Neuronal stem cell (in vitro differentiated cells): ENCODE data around the gene CELF4.

Experiments used
- DNase-seq: peaks from one replicate; pipeline ENCODE4 v3.0.0-alpha.2; 2013; ENCODE audit warnings: low spot score
- H2AFZ ChIP-seq: one replicate; pipeline ENCODE4 v1.6.1; 2013; ENCODE audit warnings: mild to moderate bottlenecking, low read length, inconsistent platforms
- H2AK5ac ChIP-seq: 2 replicates; pipeline ENCODE4 v1.6.1; 2013; ENCODE audit warnings: low read depth, mild to moderate bottlenecking, inconsistent platforms, low read length, moderate library complexity, mixed read lengths
- H2BK120ac ChIP-seq: 2 replicates; pipeline ENCODE4 v1.6.1; 2013; ENCODE audit warnings: low read depth, mild to moderate bottlenecking, inconsistent platforms, low read length, moderate library complexity, mixed read lengths
- H2BK12ac ChIP-seq: one replicate; pipeline ENCODE4 v1.6.1; 2013; ENCODE audit warnings: low read length, inconsistent platforms
- H2BK15ac ChIP-seq: 2 replicates; pipeline ENCODE4 v1.6.1; 2013; ENCODE audit warnings: mild to moderate bottlenecking, low read length, inconsistent platforms, mixed read lengths
- H2BK5ac ChIP-seq: one replicate; pipeline ENCODE4 v1.6.1; 2013; ENCODE audit warnings: inconsistent platforms, mild to moderate bottlenecking, low read length, moderate library complexity
- H3K14ac ChIP-seq: one replicate; pipeline ENCODE4 v1.6.1; 2013; ENCODE audit warnings: low read length, inconsistent platforms
- H3K18ac ChIP-seq: 2 replicates; pipeline ENCODE4 v1.6.1; 2013; ENCODE audit warnings: low read length, inconsistent platforms
- H3K23ac ChIP-seq: 2 replicates; pipeline ENCODE4 v1.6.1; 2013; ENCODE audit warnings: low read depth, mild to moderate bottlenecking, mixed read lengths, low read length, inconsistent platforms; ENCODE audit not compliant: poor library complexity
- H3K27ac ChIP-seq: replicated peaks from 3 replicates; pipeline ENCODE4 v1.5.1; 2013; ENCODE audit warnings: low read length, inconsistent platforms
- H3K27me3 ChIP-seq, 3 experiments: 2 replicates each; pipeline ENCODE4 v1.6.1; 2013; ENCODE audit warnings: low read length in 3 of 3, mild to moderate bottlenecking in 2 of 3, inconsistent platforms in 1 of 3, low read depth in 1 of 3, mixed read lengths in 1 of 3, moderate library complexity in 1 of 3; ENCODE audit not compliant: control insufficient read depth in 3 of 3, insufficient read depth in 3 of 3
- H3K36me3 ChIP-seq, 2 donors: replicated peaks in 1 of 2; 2 replicates each; pipeline ENCODE4 v1.6.1; 2013; ENCODE audit warnings: low read length in 2 of 2; ENCODE audit not compliant: control insufficient read depth in 2 of 2, insufficient read depth in 2 of 2
- H3K4ac ChIP-seq: 2 replicates; pipeline ENCODE4 v1.6.1; 2013; ENCODE audit warnings: inconsistent platforms, mild to moderate bottlenecking, low read length, moderate library complexity
- H3K4me1 ChIP-seq, 2 donors: 1 replicate in 1 of 2; 2 replicates in 1 of 2; pipeline ENCODE4 v1.6.1; 2013; ENCODE audit warnings: low read length in 2 of 2, low read depth in 1 of 2; ENCODE audit not compliant: control insufficient read depth in 2 of 2, insufficient read depth in 1 of 2
- H3K4me2 ChIP-seq: one replicate; pipeline ENCODE4 v1.6.1; 2013; ENCODE audit warnings: mild to moderate bottlenecking, low read length, inconsistent platforms; ENCODE audit not compliant: insufficient read depth, poor library complexity, severe bottlenecking
- H3K4me3 ChIP-seq, 2 donors: 2 replicates each; pipeline ENCODE4 v1.5.1; 2013; ENCODE audit warnings: low read length in 2 of 2, mild to moderate bottlenecking in 2 of 2, inconsistent platforms in 1 of 2, moderate library complexity in 1 of 2
- H3K79me1 ChIP-seq: one replicate; pipeline ENCODE4 v1.6.1; 2013; ENCODE audit warnings: low read depth, mild to moderate bottlenecking, inconsistent platforms, low read length, moderate library complexity
- H3K9ac ChIP-seq: one replicate; pipeline ENCODE4 v1.6.1; 2013; ENCODE audit warnings: mild to moderate bottlenecking, low read depth, low read length, inconsistent platforms; ENCODE audit not compliant: poor library complexity
- H3K9me3 ChIP-seq, 2 donors: replicated peaks in 1 of 2; 2 replicates each; pipeline versions ENCODE3 to v1.6.1; 2013; ENCODE audit warnings: low read length in 2 of 2, mild to moderate bottlenecking in 2 of 2, inconsistent platforms in 1 of 2, low read depth in 1 of 2, mixed read lengths in 1 of 2, moderate library complexity in 1 of 2; ENCODE audit not compliant: control insufficient read depth in 2 of 2, insufficient read depth in 1 of 2
- H4K8ac ChIP-seq: one replicate; pipeline ENCODE4 v1.6.1; 2013; ENCODE audit warnings: low read depth, mild to moderate bottlenecking, inconsistent platforms, low read length, moderate library complexity
- H4K91ac ChIP-seq: one replicate; pipeline ENCODE4 v1.6.1; 2013; ENCODE audit warnings: low read length, low read depth, mild to moderate bottlenecking, inconsistent platforms; ENCODE audit not compliant: poor library complexity
- WGBS, 2 donors: extraction: QIAGEN DNeasy Blood & Tissue Kit; methylation state at CpG; one replicate each; pipeline ENCODE4 v1.1.7; 2013; ENCODE audit warnings: missing lambda C conversion rate in 2 of 2, mixed read lengths in 1 of 2; ENCODE audit not compliant: insufficient read length in 2 of 2, insufficient replicate concordance in 1 of 2; ENCODE audit errors: extremely low coverage in 2 of 2; 5-methylcytosine and 5-hydroxymethylcytosine counted together

The CELF4 gene

GRCh38 chr18:37458697-37459096 lies 106.9 kb downstream of the CELF4 start:
- Histone ChIP-seq H3K9me3 (no peaks in the 10 kb centered on the region), H3K14ac (no peak overlapping the region), H2BK120ac (no peak overlapping the region), H2BK5ac (no peak overlapping the region), H4K91ac (no peak overlapping the region), H3K27ac (no peak overlapping the region), H2BK12ac (peak overlapping the region; percentile 18), H3K27me3 (no peaks in the 10 kb centered on the region), H3K23ac (no peak overlapping the region), H2BK15ac (no peak overlapping the region), H3K4me1 (peaks cover 0 to 24% of the 10 kb centered on the region in 2 donors), H3K4ac (no peak overlapping the region), H3K4me3 (no peak overlapping the region), H2AK5ac (no peak overlapping the region), H4K8ac (no peak overlapping the region), H3K18ac (peak overlapping the region; percentile 32), H3K9ac (no peak overlapping the region), H2AFZ (no peak overlapping the region), H3K79me1 (no peaks in the 10 kb centered on the region), H3K36me3 (no peaks in the 10 kb centered on the region), H3K4me2 (no peak overlapping the region)
- no peak for DNase-seq
- no CpG with 5 or more reads among the region's 6 CpGs for WGBS, 2 donors

- H4K91ac ChIP-seq, result no peak overlapping the region
- no peaks in the 10 kb centered on the region for H3K27me3 ChIP-seq
- no peak overlapping the region for H2BK15ac ChIP-seq
- peak overlapping the region; percentile 37 for H3K4me2 ChIP-seq
- H4K8ac ChIP-seq, result no peak overlapping the region
- no peaks in the 10 kb centered on the region for H3K9me3 ChIP-seq
- no peaks in the 10 kb centered on the region for H3K79me1 ChIP-seq
- H2BK12ac ChIP-seq, result no peak overlapping the region
- H3K27ac ChIP-seq, result peak overlapping the region; percentile 81
- peak overlapping the region; percentile 69 for H3K4ac ChIP-seq
- H3K18ac ChIP-seq, result peak overlapping the region; percentile 89
- peak overlapping the region; percentile 43 for H2BK120ac ChIP-seq
- no peak overlapping the region for H3K14ac ChIP-seq
- H2BK5ac ChIP-seq, result peak overlapping the region; percentile 34
- no peak overlapping the region for H3K9ac ChIP-seq
- peaks cover 0 to 26% of the 10 kb centered on the region in 2 donors for H3K4me1 ChIP-seq
- DNase-seq, result no peak
- H3K36me3 ChIP-seq, result no peaks in the 10 kb centered on the region
- H3K23ac ChIP-seq, result no peak overlapping the region
- no CpG with 5 or more reads among the region's 8 CpGs for WGBS, 2 donors
- no peak overlapping the region for H3K4me3 ChIP-seq
- H2AK5ac ChIP-seq, result peak overlapping the region; percentile 21
- no peak overlapping the region for H2AFZ ChIP-seq
Measured at GRCh38 chr18:37457753-37458152, 107.8 kb downstream of the CELF4 start.

- H3K9me3 ChIP-seq, result no peaks in the 10 kb centered on the region
- H3K79me1 ChIP-seq, result no peaks in the 10 kb centered on the region
- H3K14ac ChIP-seq, result no peak overlapping the region
- peak overlapping the region; percentile 82 for H2BK12ac ChIP-seq
- H2BK5ac ChIP-seq, result peak overlapping the region; percentile 95
- no peak overlapping the region for H4K8ac ChIP-seq
- no peak overlapping the region for H3K23ac ChIP-seq
- H4K91ac ChIP-seq, result peak overlapping the region; percentile 92
- peak overlapping the region; percentile 34 for H2AK5ac ChIP-seq
- peaks cover 0 to 26% of the 10 kb centered on the region in 2 donors for H3K4me1 ChIP-seq
- H3K27me3 ChIP-seq, result no peaks in the 10 kb centered on the region
- H3K4me2 ChIP-seq, result peak overlapping the region; percentile 37
- peak overlapping the region; percentile 95 for H3K18ac ChIP-seq
- H3K9ac ChIP-seq, result no peak overlapping the region
- H3K36me3 ChIP-seq, result no peaks in the 10 kb centered on the region
- H3K4me3 ChIP-seq, result no peak overlapping the region
- H2BK15ac ChIP-seq, result peak overlapping the region; percentile 11
- peak overlapping the region; percentile 84 for H2BK120ac ChIP-seq
- DNase-seq, result peak; percentile 65
- H3K27ac ChIP-seq, result peak overlapping the region; percentile 81
- no peak overlapping the region for H2AFZ ChIP-seq
- no CpG with 5 or more reads among the region's 3 CpGs for WGBS, 2 donors
- H3K4ac ChIP-seq, result no peak overlapping the region
Measured at GRCh38 chr18:37457341-37457740, 108.3 kb downstream of the CELF4 start.

- peaks cover 0 to 30% of the 10 kb centered on the region in 2 donors for H3K4me1 ChIP-seq
- no peak overlapping the region for H3K4me3 ChIP-seq
- WGBS, 2 donors, result no CpG with 5 or more reads among the region's 5 CpGs
- H4K8ac ChIP-seq, result no peak overlapping the region
- H3K23ac ChIP-seq, result no peak overlapping the region
- no peak overlapping the region for H2AFZ ChIP-seq
- H2AK5ac ChIP-seq, result peak overlapping the region; percentile 34
- no peaks in the 10 kb centered on the region for H3K9me3 ChIP-seq
- peak overlapping the region; percentile 95 for H3K18ac ChIP-seq
- no peak overlapping the region for H3K4me2 ChIP-seq
- peak overlapping the region; percentile 92 for H4K91ac ChIP-seq
- no peak overlapping the region for H3K9ac ChIP-seq
- H3K27ac ChIP-seq, result peak overlapping the region; percentile 81
- H2BK120ac ChIP-seq, result peak overlapping the region; percentile 84
- H3K27me3 ChIP-seq, result no peaks in the 10 kb centered on the region
- no peak for DNase-seq
- H3K14ac ChIP-seq, result no peak overlapping the region
- peak overlapping the region; percentile 82 for H2BK12ac ChIP-seq
- peak overlapping the region; percentile 95 for H2BK5ac ChIP-seq
- no peaks in the 10 kb centered on the region for H3K36me3 ChIP-seq
- no peaks in the 10 kb centered on the region for H3K79me1 ChIP-seq
- peak overlapping the region; percentile 11 for H2BK15ac ChIP-seq
- H3K4ac ChIP-seq, result no peak overlapping the region
Measured at GRCh38 chr18:37456873-37457272, 108.7 kb downstream of the CELF4 start.
